ENCODE data around the gene ALKBH5. TPM values are rescaled to one million over a fixed set of nuclear protein-coding genes. Genes with fewer than 3 reads are reported as not detected.

ALKBH5 gene
- total and polyA plus RNA-seq, 8 donors, result 32.8 to 66.7 (median 49.4) TPM

- TF ChIP-seq EP300 (IDR thresholded peaks at IDR 0.05), result no peak
- TF ChIP-seq POLR2AphosphoS5 (IDR thresholded peaks at IDR 0.05), result no peak
- TF ChIP-seq POLR2A (IDR thresholded peaks at IDR 0.05), result no peak
- TF ChIP-seq CTCF (IDR thresholded peaks at IDR 0.05), result no peak
- Histone ChIP-seq H3K9me3 (no peaks in the 10 kb centered on the region), H3K27me3 (no peaks in the 10 kb centered on the region), H3K27ac (peak overlapping the region in 4 of 5 donors; percentile 77 to 81 (median 77)), H3K36me3 (no peaks in the 10 kb centered on the region), H3K4me1 (peaks cover 19 to 39% (median 33%) of the 10 kb centered on the region in 4 donors), H3K4me3 (peak overlapping the region; percentile 51 to 59 (median 52))
- DNase-seq, result no peak
- intact Hi-C loops (cut with DNase I; ENCODE audit: low total_unique reads), result no loop called here
- WGBS, 5 donors, result 60 to 79% (median 67%) methylated on average over 21 to 22 of the region's 22 CpGs
Observed at GRCh38 chr17:18157354-18157985, 26.2 kb upstream of the ALKBH5 start.

GRCh38 chr17:18158022-18158600 lies 25.5 kb upstream of the ALKBH5 start:
- WGBS, 5 donors, result 4 to 13% (median 4%) methylated on average over 20 to 26 of the region's 26 CpGs
- peak overlapping the region; percentile 51 to 59 (median 52) for H3K4me3 ChIP-seq
- no peaks in the 10 kb centered on the region for H3K36me3 ChIP-seq
- peak; percentile 96 to 98 for DNase-seq
- peak overlapping the region; percentile 28 to 81 (median 77) for H3K27ac ChIP-seq
- H3K4me1 ChIP-seq, result peaks cover 16 to 32% (median 27%) of the 10 kb centered on the region in 4 donors
- H3K27me3 ChIP-seq, result no peaks in the 10 kb centered on the region
- TF ChIP-seq POLR2AphosphoS5 (IDR thresholded peaks at IDR 0.05) (peak in 1 of 3 donors; percentile 58), EP300 (IDR thresholded peaks at IDR 0.05) (no peak)
- H3K9me3 ChIP-seq, result no peaks in the 10 kb centered on the region
- intact Hi-C loops (cut with DNase I; ENCODE audit: low total_unique reads), result no loop called here

- intact Hi-C loops (cut with DNase I; ENCODE audit: low total_unique reads), result no loop called here
- TF ChIP-seq POLR2A (IDR thresholded peaks at IDR 0.05) (no peak), CTCF (IDR thresholded peaks at IDR 0.05) (no peak), EP300 (IDR thresholded peaks at IDR 0.05) (no peak), POLR2AphosphoS5 (IDR thresholded peaks at IDR 0.05) (no peak)
- Histone ChIP-seq H3K27ac (no peak overlapping the region), H3K9me3 (no peaks in the 10 kb centered on the region), H3K27me3 (no peaks in the 10 kb centered on the region), H3K4me3 (no peak overlapping the region), H3K36me3 (no peaks in the 10 kb centered on the region), H3K4me1 (peaks cover 13 to 24% (median 18%) of the 10 kb centered on the region in 4 donors)
- 77 to 86% (median 80%) methylated on average over 3 of the region's 3 CpGs for WGBS, 5 donors
- no peak for DNase-seq
Observed at GRCh38 chr17:18159551-18160120, 24.0 kb upstream of the ALKBH5 start.

- Histone ChIP-seq H3K4me1 (peaks cover 13 to 24% (median 18%) of the 10 kb centered on the region in 4 donors), H3K9me3 (no peaks in the 10 kb centered on the region), H3K27ac (no peak overlapping the region), H3K27me3 (no peaks in the 10 kb centered on the region), H3K36me3 (no peaks in the 10 kb centered on the region), H3K4me3 (no peak overlapping the region)
- no peak for DNase-seq
- WGBS, 5 donors, result 80 to 94% (median 87%) methylated on average over 3 to 5 of the region's 5 CpGs
- intact Hi-C loops (cut with DNase I; ENCODE audit: low total_unique reads), result no loop called here
- no peak for TF ChIP-seq POLR2AphosphoS5 (IDR thresholded peaks at IDR 0.05)
- no peak for TF ChIP-seq POLR2A (IDR thresholded peaks at IDR 0.05)
- TF ChIP-seq EP300 (IDR thresholded peaks at IDR 0.05), result no peak
- TF ChIP-seq CTCF (IDR thresholded peaks at IDR 0.05), result no peak
Observed at GRCh38 chr17:18160128-18160856, 23.3 kb upstream of the ALKBH5 start.
